ENCODE data around the gene ABCG1.

Gene ABCG1

DNA sequence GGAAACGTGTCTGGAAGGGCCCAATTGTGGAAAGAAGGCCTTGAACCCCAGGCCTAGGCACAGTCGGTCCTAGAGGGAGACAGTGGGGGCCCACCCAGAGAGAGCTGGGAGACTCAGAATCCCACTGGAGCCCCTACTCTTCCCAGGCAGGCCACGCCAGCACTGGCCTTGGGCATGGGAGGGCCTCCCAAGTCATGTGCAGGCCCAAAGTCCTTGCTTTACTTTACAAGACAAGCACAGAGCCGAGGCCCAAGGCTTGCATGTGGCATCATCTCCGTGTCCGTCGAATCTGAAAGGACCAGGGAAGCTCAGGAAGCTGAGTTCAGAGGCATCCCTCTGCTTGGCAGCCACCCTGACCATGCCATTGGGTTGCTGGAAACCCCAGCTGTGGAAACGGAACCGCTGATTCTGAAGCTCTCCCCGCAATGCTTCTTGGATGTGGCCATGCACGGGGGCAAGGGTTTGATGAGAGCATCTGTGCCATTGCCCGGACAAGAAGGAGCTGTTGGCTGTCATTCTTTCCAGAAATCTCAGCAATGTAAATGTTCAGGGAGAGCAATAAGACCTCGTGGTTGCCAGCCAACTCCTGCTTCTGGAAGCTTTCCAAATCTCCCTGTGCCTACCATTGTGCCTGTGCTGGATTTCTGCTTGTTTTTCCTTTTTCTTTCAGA lies 32.8 kb downstream of the ABCG1 start:
- DNase-seq (ENCODE audit: low spot score): no peak

DNA sequence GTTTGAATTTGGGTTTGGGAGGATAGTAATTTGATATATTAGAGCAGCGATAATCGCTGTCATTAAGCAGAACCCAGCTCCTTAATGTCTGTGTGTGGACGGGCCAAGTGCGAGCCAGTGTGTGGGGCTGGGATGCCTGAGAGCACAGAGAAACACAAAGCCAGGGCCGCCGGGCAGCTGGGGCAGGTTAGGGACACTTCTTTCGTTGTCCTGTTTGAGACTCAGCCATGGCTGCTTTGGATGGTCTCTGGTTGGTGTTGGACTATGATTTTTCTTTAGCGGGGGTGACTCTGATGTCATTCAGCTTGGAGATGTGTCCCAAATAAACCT lies 33.4 kb downstream of the ABCG1 start:
- DNase-seq (ENCODE audit: low spot score): no peak

DNA sequence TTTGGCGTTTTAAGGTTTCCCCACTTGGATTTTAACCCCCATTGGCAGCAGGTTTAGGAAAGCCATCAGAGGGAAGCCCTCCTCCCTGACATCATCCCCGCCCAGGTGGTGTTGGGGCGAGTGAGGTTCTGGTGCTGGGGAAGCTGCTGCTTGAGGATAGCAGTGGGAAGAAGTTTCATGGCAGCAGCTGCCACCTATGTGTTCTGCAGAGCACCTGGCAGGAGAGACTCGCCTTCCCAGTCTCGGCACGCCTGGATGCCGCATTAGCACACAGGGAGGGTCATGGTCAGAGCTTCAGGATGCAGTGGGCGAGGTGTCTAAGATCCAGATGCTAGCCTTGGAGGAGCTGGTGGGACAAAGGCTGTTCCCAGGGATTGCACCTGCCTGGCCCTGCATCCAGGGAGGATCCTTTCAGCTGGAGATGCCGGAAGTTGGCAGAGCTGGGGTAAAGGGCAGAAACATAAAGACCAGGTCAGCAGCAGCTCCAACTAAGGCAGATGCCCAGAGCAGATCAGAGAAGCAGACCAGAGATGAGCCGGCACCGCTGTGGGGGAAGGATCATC lies 33.9 kb downstream of the ABCG1 start:
- no peak for DNase-seq (ENCODE audit: low spot score)

DNA sequence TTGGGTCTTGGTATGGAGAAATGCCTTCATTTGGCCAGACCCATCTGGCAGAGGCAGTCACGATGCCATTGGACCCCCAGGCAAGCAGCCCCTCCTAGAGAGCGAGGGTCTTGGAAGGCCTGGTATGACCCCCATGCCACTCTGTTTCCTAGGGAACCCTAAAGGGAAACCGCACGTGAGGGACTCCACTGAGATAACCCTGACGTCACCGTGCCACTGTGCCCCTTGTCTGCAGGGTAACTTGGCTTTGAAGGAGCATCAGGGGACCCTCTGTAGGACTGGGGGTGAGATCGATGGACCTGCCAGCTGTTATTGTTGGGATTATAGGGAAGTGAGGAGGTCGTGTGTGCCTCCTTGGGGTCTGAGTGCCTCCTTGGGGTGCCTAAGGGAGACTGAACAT lies 34.5 kb downstream of the ABCG1 start:
- no peak for DNase-seq (ENCODE audit: low spot score)

DNA sequence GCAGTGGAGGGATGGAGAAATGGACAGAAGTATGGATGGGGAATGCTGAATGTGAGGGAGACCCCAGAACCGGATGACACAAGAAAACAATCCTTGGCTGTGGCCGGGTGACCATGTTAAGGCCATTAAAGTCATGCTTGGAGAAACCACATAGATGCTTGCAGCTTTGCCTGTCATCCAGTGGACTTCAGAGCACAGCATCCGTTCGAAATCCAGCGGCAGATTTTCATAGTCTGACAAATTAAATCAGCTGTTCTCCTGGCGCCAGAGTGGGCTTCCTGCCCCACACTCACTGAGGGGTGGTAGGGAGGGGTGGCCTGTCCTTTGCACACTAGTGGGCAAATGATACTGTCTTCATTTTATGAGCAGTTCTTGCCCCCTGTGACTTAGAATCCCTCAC lies 35.1 kb downstream of the ABCG1 start:
- DNase-seq (ENCODE audit: low spot score): no peak

DNA sequence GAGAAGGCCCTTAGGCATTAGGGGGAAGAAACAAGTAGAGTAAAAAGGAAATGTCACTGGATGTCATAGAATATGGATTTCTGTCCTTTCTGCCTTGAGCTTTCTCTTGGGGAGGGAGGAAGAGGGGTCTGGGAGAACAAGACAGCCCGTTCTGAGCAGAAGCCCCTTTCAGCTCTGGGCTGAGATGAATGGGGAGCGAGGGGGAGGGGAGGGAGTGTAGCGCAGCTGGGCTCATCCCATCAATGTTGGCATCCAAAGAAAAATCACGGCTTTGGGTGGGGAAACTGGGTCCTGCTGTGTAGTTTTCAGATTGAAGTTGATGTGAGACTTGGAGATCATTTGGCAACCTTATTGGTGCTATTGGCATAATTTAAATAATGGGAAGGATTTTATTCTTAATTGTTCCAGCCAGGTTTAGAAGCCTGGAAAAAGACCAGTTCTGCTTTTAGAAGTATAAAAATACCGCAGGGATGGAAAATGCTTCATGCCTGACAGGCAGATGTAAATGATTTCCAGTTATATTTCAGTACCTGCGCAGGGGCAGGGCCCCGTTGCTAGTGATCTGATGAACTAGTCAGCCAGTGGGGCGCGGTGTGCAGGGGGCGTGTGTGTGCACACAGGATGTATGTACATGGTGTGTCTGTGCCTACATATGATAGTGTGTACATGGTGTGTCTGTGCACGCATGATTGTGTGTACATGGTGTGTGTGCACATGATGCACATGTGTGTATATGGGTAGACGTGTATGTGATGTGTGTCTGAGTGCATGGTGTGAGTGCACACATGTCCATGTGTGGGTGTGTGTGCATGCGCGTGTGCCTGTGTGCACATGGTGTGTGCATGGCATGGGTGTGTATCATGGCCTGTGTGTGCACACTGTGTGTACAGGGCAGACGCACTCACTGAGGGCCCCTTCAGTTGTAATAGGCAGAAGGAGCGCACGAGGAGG lies 36.0 kb downstream of the ABCG1 start:
- no peak for DNase-seq (ENCODE audit: low spot score)

DNA sequence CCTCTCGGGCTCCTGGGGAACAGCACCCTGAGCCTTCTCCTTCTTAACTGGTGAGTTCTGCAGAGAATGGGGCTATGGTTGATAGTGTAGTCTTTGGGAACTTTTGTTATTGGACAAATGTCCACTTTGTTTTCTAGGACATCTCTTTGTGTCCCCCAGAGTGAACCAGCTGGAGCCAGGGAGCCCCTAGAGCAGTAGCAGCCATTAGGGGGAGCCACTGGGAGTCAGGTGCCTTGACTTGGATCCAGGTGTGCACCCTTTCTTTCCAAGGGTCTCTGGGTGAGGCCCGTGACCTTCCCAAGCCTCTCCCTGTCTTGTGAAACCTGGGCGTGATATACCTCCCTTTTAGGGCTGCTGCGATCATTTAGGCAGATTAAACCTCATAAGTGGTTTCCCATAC lies 36.9 kb downstream of the ABCG1 start:
- no peak for DNase-seq (ENCODE audit: low spot score)

DNA sequence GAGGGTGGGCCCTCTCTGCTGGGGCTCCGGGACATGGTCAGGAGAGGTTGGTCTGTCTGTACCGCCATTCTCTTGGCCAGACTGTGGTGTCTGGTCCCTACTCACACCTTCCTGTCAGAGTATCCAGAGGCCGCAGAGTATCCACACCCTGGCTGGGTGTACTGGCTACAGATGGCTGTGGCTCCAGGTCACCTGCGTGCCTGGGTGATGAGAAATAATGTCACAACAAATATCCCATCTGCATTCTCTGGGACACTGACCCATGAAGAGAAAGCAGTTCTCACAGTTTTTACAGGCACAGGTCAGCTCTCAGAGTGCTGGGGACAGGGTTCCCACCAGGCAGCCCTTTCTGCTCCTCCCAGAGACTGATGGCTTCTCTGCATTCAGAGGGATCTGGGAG lies 37.4 kb downstream of the ABCG1 start:
- no peak for DNase-seq (ENCODE audit: low spot score)

DNA sequence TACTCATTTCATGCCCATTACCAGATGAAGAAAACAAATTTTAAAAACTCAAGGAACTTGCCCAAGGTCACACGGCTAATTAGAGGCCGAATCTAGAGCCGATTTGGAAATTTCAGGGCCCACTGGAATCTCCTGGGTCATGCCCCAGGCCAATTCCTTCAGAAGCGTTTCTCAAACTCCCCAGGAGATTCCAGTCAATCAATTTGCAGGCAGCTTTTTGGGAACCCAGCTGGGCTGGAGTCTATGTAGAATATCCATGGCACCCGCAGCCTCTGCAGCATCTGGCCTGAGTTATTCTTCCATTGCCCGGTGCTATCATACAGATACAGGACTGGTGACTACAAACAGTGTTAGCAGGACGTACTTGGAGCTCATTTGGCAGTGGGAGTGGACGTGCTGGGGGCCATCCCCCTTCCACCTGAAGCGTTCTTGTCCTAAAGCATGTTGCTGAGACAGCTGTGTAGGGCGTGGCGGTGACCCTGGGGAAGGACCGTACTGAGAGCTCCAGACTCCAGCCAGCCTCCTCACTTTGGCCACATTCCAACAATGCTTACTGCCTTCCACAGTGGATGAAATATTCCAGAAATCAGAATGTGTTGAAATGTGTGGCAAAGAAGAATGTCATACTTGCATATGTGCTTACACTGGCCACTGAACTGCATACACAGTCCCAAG lies 38.3 kb downstream of the ABCG1 start:
- no peak for DNase-seq (ENCODE audit: low spot score)

DNA sequence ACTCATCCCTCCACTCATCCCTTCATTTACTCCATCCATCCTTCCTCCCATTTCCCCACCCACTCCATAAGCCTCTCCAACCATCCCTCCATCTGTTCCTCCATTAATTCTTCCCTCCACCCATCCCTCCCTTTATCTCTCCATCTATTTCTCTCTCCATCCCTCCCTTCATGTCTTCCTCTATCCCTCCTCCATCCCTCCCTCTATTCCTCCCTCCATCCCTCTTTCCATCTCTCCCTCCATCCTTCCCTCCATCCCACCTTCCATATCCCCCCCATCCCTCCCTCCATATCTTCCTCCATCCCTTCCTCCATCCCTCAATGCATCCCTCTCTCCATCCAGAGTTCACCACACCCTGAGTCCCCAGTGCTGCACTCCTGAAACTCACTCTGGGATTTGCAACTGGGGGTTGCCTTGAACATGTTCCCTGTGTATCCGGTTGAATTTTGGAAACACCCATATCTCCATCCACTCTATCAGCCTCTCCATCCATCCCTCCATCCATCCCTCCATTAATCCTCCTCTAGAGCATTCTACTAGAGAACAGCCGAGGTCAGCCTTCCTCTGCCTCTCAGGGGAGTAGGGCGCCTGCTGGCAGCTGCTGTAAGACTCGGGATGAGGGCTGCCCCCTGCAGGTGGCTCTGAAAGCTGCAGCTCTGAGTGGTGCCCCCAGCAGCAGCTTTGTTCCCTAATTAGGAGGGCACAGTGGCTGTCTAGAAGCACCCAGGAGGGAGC lies 39.4 kb downstream of the ABCG1 start:
- DNase-seq (ENCODE audit: low spot score): peak; percentile 84

DNA sequence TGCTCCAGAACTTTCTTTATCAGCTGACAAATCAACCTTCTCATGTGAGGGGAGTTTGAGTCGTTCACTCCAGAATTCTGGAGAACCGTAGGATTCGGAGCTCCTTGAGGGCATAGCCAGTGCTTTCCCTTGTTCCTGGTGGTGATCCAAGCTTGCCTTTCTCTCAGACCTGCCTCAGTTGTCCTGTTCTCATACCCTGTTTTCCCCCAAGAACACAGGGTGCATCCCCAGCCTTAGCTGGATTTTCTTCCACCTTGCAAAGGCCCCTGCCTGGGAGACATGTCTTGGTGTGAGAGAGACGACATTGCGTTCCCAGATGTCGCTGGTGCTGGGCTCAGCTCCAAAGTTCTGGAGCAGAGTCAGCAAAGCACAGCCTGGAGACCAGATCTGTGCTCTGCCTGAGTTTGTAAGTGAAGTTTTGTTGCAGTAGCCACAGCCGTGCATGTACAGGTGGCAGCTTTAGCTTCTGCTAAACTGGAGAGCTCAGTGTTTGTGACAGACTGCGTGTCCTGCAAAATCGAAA lies 40.0 kb downstream of the ABCG1 start:
- no peak for DNase-seq (ENCODE audit: low spot score)

DNA sequence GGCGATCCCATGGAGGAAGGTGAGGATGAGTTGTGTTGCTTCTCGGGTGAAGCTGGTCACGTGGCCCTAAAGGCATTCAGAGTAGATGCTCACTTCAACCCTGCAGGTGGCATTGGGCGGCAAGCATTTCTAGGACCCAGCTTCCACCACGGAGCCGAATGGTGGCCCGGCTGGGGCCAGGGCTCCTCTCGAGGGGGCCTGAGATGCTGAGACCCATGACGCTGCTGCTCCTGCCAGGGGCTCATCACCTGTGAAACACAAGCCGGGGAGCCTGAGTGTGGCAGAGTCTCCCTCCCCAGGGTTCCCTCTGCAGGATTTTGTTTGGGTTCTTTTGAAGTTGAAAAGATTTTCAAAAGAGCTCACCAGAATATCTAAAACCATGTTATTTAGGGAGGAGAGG lies 41.2 kb downstream of the ABCG1 start:
- no peak for DNase-seq (ENCODE audit: low spot score)

DNA sequence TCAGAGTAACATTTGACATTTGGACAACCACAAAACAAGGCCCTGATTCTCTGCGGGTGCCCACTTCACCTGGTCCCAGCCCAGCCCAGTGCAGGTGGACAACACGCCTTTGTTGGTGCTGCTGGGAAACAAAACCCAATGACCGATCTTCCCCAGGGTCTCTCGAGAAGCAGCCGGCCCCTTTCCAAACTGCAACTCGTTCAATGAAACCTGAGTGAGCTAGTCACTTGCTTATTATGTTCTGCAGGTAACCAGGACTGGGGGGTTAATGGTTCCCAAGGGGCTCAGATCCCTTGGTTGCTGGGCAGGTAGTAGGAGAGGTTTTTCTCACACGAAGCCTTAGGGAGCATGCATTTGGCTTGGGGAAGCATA lies 42.9 kb downstream of the ABCG1 start:
- DNase-seq (ENCODE audit: low spot score): no peak

DNA sequence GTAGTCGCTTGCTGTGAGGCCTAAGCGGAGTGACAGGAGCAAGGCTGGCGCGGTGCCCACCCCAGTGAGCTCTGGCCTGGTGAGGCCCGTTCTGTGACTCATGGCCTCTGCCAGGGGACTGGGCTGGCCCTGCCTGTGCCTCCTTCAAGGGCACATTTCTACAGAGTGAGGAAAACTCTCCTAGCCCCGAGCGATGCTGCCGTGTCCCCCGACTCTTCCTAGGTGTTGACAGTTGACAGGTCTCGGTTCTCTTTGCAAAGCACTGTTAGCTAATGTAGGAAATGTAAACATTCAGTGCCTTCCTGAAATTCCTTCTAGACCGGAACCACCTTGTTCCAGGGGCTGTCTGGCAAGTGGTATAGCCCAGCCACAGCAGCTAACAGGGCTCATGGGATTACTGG lies 43.9 kb downstream of the ABCG1 start:
- DNase-seq (ENCODE audit: low spot score): no peak

DNA sequence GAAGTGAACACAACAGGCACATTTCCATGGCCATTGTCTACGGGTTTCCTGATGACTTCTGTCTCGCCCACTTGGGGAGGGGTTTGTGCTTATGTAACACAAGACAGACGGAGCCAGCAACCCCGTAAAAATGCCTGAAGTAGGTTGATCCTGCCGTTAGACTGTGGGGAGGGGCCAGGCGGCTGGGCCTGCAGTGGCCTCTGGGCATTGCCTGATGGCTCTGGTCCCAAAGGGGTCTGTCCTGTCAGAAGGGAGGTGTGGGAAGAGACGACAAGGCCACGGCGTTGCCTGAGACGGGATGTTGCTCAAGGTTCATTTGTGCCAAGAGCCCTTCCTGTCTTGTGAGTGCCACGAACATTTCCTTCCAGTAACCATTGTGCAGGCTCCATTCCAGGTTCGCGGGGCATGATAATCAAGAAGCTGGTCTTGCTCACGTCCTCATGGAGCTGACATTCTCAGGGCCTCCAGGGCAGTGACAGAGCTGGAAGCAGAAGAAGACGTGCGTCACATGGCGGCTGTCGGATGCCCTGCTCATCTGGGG lies 44.7 kb downstream of the ABCG1 start:
- no peak for DNase-seq (ENCODE audit: low spot score)

DNA sequence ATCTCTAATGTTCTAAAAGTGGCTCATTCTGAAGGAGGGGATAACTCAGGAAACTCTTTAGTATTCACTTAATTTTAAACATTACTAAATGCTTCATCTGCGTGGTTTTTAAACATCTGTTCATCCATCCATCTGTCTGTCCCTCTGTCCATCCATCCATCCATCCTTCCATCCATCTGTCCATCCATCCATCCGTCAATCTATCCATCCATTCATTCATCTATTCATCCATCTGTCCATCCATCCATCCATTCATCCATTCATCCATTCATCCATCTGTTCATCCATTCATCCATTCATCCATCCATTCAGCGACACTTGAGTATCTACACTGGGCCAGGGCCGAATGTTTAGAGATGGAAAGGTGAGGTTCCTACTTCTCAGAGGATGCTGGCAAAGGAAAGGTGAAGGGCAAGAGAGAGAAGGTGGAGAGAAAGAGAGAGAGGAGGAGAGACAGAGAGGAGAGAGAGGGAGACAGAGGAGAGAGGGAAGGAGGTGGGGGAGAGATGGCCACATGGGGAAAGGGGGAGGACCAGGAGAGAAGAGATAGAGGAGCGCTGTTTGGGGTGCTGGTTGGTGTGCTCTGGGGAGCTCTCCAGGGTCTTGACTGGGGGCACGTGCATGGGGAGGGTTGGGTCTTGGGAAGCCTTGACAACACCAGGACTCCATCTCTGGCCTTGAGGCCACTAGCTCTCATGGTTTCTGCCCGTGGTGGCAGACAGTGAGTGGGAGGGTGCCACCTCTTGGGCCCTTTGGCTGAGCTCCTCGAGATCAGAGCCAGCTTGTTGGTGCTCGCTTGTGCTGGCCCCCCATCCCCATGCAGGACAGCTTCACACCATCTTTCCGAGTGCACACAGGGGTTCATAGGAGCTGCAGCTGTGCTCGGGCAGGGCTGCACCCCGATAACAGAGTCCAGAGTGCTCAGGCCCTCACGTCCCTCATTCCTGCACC lies 45.6 kb downstream of the ABCG1 start:
- DNase-seq (ENCODE audit: low spot score): no peak

DNA sequence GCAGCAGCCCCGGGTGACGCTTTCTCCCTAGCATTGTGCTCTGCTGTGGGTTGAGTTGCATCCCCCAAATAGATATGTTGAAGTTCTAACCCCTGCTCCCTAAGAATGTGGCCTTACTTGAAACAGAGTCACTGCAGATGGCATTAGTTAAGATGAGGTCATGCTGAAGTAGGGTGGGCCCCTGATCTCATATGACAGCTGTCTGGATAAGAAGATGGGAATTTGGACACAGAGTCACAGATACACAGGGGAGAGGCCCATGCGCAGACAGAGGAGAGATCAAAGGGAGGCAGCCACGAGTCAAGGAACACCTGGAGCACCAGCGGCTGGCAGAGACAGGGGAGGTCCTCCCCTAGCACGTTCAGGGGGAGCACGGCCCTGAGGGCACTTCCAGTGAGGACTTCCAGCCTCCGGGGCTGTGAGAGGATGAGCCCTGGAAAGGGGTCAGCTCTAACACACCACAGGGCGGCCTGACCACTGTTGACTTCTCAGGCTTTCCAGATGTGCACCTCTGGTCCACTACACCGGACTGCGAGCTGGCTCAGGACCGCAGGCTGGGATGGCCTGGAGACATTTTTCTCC lies 46.4 kb downstream of the ABCG1 start:
- no peak for DNase-seq (ENCODE audit: low spot score)

DNA sequence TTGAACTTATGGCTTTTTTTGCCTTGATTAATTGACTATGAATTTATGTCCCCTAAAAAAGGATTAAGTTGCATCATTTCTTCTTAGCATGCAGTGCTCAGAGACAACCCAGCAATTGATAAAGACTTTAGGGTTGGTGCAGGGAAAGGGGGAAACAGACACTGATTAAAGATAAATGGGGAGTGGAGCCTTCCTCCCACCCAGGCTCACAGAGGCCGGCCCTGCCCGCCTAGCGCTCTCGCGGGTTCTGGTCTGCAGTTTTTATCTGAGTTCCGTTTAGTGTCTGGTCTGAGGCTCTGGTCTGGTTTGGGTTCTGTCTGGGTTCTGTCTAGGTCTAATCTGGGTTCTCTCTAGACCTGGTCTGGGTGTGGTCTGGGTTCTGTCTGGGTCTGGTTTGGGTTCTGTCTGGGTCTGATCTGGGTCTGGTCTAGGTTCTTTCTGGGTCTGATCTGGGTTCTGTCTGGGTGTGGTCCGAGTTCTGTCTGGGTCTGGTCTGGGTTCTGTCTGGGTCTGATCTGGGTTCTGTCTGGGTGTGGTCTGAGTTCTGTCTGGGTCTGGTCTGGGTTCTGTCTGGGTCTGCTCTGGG lies 48.1 kb downstream of the ABCG1 start:
- DNase-seq (ENCODE audit: low spot score): no peak

DNA sequence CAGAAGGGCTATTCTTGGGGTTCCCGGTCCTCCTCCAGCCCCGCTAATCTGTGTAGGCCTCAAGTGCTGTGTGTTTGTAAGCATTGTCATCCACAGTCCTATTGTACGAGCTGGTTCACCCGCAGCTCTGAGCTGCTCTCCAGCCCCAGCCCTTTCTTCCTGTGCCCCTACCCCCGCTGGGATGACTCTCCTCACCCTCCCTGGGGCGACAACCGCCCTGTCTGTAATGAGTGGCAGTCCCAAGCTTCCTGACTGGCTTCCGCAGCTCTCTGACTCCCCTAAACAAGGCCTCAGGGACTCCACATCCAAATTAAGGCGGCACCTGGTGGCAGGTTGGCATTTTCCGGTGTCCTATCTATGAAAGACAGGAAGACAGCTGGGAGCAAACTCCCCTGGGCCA lies 50.4 kb downstream of the ABCG1 start:
- no peak for DNase-seq (ENCODE audit: low spot score)

DNA sequence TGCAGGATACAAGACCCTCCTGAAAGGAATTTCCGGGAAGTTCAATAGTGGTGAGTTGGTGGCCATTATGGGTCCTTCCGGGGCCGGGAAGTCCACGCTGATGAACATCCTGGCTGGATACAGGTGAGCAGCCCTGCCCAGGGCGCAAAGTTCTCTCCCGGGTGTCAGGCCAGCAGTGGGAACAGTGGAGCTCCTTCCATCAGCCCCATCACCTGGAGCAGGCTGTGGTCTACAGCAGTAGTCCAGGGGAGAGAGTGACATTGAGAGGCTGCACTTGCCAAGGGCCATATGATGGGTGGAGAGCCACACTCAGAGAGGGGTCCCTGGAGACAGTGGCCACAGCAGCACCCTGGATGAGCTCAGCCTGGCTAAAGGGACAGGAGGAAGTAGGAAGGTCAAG lies 52.1 kb downstream of the ABCG1 start:
- DNase-seq (ENCODE audit: low spot score): no peak
